Astrocyte of the spinal cord (primary cell): Measurements from ENCODE around the gene CCDC134.

Experiments used
- DNase-seq: peaks from one replicate; pipeline ENCODE4 v3.0.0; 2011; ENCODE audit warnings: low read depth, low spot score
- H3K4me3 ChIP-seq: 2 replicates; pipeline ENCODE4 v1.5.1; 2011; ENCODE audit warnings: low read depth, mild to moderate bottlenecking, low read length, moderate library complexity
- CTCF ChIP-seq: IDR thresholded peaks from 2 replicates; pipeline ENCODE4 v1.5.1; 2012; ENCODE audit warnings: low read depth, mild to moderate bottlenecking, low read length, inconsistent platforms
- in situ Hi-C: cut with HindIII; loops from 2 replicates; pipeline ENCODE4 v1.10.0; 2017; ENCODE audit warnings: low sequenced_read_pairs

Gene CCDC134

GRCh38 chr22:41775976-41776375 lies 24.5 kb upstream of the CCDC134 start:
- no peak for TF ChIP-seq CTCF
- H3K4me3 ChIP-seq: no peak overlapping the region
- DNase-seq: no peak
- in situ Hi-C loops: no loop called here

GRCh38 chr22:41776381-41776780 lies 24.1 kb upstream of the CCDC134 start:
- no peak for TF ChIP-seq CTCF
- no peak for DNase-seq
- H3K4me3 ChIP-seq: no peak overlapping the region
- in situ Hi-C loops: no loop called here

GRCh38 chr22:41777749-41778425 lies 22.6 kb upstream of the CCDC134 start:
- DNase-seq: no peak
- in situ Hi-C loops: no loop called here
- TF ChIP-seq CTCF: no peak
- no peak overlapping the region for H3K4me3 ChIP-seq

- DNase-seq: no peak
- TF ChIP-seq CTCF: no peak
- in situ Hi-C loops: no loop called here
- no peak overlapping the region for H3K4me3 ChIP-seq
Observed at GRCh38 chr22:41779929-41780505, 20.5 kb upstream of the CCDC134 start.

GRCh38 chr22:41780746-41781505 lies 19.6 kb upstream of the CCDC134 start:
- TF ChIP-seq CTCF: no peak
- DNase-seq: peak; percentile 8
- in situ Hi-C loops: no loop called here
- H3K4me3 ChIP-seq: no peak overlapping the region

- TF ChIP-seq CTCF: no peak
- no peak overlapping the region for H3K4me3 ChIP-seq
- in situ Hi-C loops: no loop called here
- DNase-seq: no peak
Observed at GRCh38 chr22:41781507-41781906, 19.0 kb upstream of the CCDC134 start.
